ENCODE results near the gene EID2. TPM values are rescaled to one million over a fixed set of nuclear protein-coding genes. Genes with fewer than 3 reads are reported as not detected.

Gene EID2
- total and polyA plus RNA-seq, 2 of the 13 experiments (the other 11 are each of a cell fraction or from before 2014, with no cell fraction given) = 3.7 to 14.1 TPM

- TF ChIP-seq PRMT3 (CRISPR knock-in tag; IDR thresholded peaks at IDR 0.05; ENCODE audit: borderline replicate concordance, low read depth) (peak; percentile 98), TP53 (CRISPR knock-in tag; conservative IDR thresholded peaks at IDR 0.05) (peak; percentile 49; the same call in 1 of the 2 replicates), ZNF563 (CRISPR knock-in tag; IDR thresholded peaks at IDR 0.05) (peak; percentile 97), ZNF557 (CRISPR knock-in tag; IDR thresholded peaks at IDR 0.05) (peak; percentile 91; the same call in 1 of the 2 replicates), ZNF775 (CRISPR knock-in tag; IDR thresholded peaks at IDR 0.05; ENCODE audit: borderline replicate concordance) (no peak), KDM6A (CRISPR knock-in tag; IDR thresholded peaks at IDR 0.05; ENCODE audit: low read depth) (no peak), SKIL (CRISPR knock-in tag; IDR thresholded peaks at IDR 0.05; ENCODE audit: borderline replicate concordance) (no peak), ZNF704 (CRISPR knock-in tag; IDR thresholded peaks at IDR 0.05; ENCODE audit: borderline replicate concordance) (peak; percentile 88; the same call in 1 of the 2 replicates), HNRNPLL (IDR thresholded peaks at IDR 0.05; ENCODE audit: low read depth, low read length, poor library complexity, severe bottlenecking) (peak; percentile 70), ZNF253 (CRISPR knock-in tag; IDR thresholded peaks at IDR 0.05; ENCODE audit: borderline replicate concordance) (peak; percentile 96), SRY (CRISPR knock-in tag; IDR thresholded peaks at IDR 0.05) (peak; percentile 97), MTF1 (CRISPR knock-in tag; IDR thresholded peaks at IDR 0.05) (peak; percentile 90), ZNF501 (CRISPR knock-in tag; IDR thresholded peaks at IDR 0.05) (peak; percentile 42; the same call in 1 of the 2 replicates), ZNF672 (CRISPR knock-in tag; IDR thresholded peaks at IDR 0.05) (peak; percentile 94), ZNF276 (CRISPR knock-in tag; IDR thresholded peaks at IDR 0.05; ENCODE audit: low read depth) (peak; percentile 93; the same call in 1 of the 2 replicates), PHF8 (CRISPR knock-in tag; IDR thresholded peaks at IDR 0.05) (peak; percentile 48), KLF6 (CRISPR knock-in tag; IDR thresholded peaks at IDR 0.05) (peak; percentile 95)
- TF ChIP-seq, protein P1, sequence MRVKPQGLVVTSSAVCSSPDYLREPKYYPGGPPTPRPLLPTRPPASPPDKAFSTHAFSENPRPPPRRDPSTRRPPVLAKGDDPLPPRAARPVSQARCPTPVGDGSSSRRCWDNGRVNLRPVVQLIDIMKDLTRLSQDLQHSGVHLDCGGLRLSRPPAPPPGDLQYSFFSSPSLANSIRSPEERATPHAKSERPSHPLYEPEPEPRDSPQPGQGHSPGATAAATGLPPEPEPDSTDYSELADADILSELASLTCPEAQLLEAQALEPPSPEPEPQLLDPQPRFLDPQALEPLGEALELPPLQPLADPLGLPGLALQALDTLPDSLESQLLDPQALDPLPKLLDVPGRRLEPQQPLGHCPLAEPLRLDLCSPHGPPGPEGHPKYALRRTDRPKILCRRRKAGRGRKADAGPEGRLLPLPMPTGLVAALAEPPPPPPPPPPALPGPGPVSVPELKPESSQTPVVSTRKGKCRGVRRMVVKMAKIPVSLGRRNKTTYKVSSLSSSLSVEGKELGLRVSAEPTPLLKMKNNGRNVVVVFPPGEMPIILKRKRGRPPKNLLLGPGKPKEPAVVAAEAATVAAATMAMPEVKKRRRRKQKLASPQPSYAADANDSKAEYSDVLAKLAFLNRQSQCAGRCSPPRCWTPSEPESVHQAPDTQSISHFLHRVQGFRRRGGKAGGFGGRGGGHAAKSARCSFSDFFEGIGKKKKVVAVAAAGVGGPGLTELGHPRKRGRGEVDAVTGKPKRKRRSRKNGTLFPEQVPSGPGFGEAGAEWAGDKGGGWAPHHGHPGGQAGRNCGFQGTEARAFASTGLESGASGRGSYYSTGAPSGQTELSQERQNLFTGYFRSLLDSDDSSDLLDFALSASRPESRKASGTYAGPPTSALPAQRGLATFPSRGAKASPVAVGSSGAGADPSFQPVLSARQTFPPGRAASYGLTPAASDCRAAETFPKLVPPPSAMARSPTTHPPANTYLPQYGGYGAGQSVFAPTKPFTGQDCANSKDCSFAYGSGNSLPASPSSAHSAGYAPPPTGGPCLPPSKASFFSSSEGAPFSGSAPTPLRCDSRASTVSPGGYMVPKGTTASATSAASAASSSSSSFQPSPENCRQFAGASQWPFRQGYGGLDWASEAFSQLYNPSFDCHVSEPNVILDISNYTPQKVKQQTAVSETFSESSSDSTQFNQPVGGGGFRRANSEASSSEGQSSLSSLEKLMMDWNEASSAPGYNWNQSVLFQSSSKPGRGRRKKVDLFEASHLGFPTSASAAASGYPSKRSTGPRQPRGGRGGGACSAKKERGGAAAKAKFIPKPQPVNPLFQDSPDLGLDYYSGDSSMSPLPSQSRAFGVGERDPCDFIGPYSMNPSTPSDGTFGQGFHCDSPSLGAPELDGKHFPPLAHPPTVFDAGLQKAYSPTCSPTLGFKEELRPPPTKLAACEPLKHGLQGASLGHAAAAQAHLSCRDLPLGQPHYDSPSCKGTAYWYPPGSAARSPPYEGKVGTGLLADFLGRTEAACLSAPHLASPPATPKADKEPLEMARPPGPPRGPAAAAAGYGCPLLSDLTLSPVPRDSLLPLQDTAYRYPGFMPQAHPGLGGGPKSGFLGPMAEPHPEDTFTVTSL (CRISPR knock-in tag; IDR thresholded peaks at IDR 0.05; ENCODE audit: borderline replicate concordance) = no peak
Observed at GRCh38 chr19:39506944-39507714, 32.8 kb downstream of the EID2 start (continued).

Measured in HepG2 (cell line).